Measurements from ENCODE around the gene PTPRM.

Gene PTPRM

GRCh38 chr18:8049147-8049546 lies 482.0 kb downstream of the PTPRM start (continued):
- TF ChIP-seq, protein P1, sequence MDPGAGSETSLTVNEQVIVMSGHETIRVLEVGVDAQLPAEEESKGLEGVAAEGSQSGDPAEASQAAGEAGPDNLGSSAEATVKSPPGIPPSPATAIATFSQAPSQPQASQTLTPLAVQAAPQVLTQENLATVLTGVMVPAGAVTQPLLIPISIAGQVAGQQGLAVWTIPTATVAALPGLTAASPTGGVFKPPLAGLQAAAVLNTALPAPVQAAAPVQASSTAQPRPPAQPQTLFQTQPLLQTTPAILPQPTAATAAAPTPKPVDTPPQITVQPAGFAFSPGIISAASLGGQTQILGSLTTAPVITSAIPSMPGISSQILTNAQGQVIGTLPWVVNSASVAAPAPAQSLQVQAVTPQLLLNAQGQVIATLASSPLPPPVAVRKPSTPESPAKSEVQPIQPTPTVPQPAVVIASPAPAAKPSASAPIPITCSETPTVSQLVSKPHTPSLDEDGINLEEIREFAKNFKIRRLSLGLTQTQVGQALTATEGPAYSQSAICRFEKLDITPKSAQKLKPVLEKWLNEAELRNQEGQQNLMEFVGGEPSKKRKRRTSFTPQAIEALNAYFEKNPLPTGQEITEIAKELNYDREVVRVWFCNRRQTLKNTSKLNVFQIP (CRISPR knock-in tag; IDR thresholded peaks at IDR 0.05; ENCODE audit: borderline replicate concordance, low read depth): no peak
- TF ChIP-seq ZFP30 (CRISPR knock-in tag; IDR thresholded peaks at IDR 0.05) (no peak), ZNF565 (CRISPR knock-in tag; conservative IDR thresholded peaks at IDR 0.05; ENCODE audit: low read depth) (no peak), ARNTL (CRISPR knock-in tag; IDR thresholded peaks at IDR 0.05; ENCODE audit: borderline replicate concordance, low read depth) (no peak), ISL1 (CRISPR knock-in tag; IDR thresholded peaks at IDR 0.05) (no peak), OSR1 (CRISPR knock-in tag; IDR thresholded peaks at IDR 0.05) (no peak), RARB (CRISPR knock-in tag; IDR thresholded peaks at IDR 0.05) (no peak), GLIS3 (CRISPR knock-in tag; IDR thresholded peaks at IDR 0.05) (no peak)
- TF ChIP-seq, protein P2, sequence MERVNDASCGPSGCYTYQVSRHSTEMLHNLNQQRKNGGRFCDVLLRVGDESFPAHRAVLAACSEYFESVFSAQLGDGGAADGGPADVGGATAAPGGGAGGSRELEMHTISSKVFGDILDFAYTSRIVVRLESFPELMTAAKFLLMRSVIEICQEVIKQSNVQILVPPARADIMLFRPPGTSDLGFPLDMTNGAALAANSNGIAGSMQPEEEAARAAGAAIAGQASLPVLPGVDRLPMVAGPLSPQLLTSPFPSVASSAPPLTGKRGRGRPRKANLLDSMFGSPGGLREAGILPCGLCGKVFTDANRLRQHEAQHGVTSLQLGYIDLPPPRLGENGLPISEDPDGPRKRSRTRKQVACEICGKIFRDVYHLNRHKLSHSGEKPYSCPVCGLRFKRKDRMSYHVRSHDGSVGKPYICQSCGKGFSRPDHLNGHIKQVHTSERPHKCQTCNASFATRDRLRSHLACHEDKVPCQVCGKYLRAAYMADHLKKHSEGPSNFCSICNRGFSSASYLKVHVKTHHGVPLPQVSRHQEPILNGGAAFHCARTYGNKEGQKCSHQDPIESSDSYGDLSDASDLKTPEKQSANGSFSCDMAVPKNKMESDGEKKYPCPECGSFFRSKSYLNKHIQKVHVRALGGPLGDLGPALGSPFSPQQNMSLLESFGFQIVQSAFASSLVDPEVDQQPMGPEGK (CRISPR knock-in tag; IDR thresholded peaks at IDR 0.05; ENCODE audit: borderline replicate concordance): no peak

GRCh38 chr18:8050616-8051329 lies 483.7 kb downstream of the PTPRM start:
- ATAC-seq: no peak
- TF ChIP-seq RARB (CRISPR knock-in tag; IDR thresholded peaks at IDR 0.05) (no peak), ESRRG (CRISPR knock-in tag; IDR thresholded peaks at IDR 0.05) (no peak), CSDC2 (CRISPR knock-in tag; IDR thresholded peaks at IDR 0.05) (no peak), TOX (CRISPR knock-in tag; IDR thresholded peaks at IDR 0.05; ENCODE audit: borderline replicate concordance) (no peak), ZFP3 (CRISPR knock-in tag; IDR thresholded peaks at IDR 0.05) (no peak), ZC3H10 (CRISPR knock-in tag; IDR thresholded peaks at IDR 0.05) (no peak), ZNF8 (CRISPR knock-in tag; IDR thresholded peaks at IDR 0.05) (no peak), ISL1 (CRISPR knock-in tag; IDR thresholded peaks at IDR 0.05) (no peak), CSRNP3 (CRISPR knock-in tag; IDR thresholded peaks at IDR 0.05) (no peak), BACH2 (CRISPR knock-in tag; IDR thresholded peaks at IDR 0.05; ENCODE audit: borderline replicate concordance) (no peak), SNAI2 (CRISPR knock-in tag; IDR thresholded peaks at IDR 0.05) (no peak), ZNF70 (CRISPR knock-in tag; IDR thresholded peaks at IDR 0.05) (no peak), ZFP30 (CRISPR knock-in tag; IDR thresholded peaks at IDR 0.05) (no peak), ZNF565 (CRISPR knock-in tag; conservative IDR thresholded peaks at IDR 0.05; ENCODE audit: low read depth) (no peak), TSHZ2 (CRISPR knock-in tag; IDR thresholded peaks at IDR 0.05) (no peak), OSR1 (CRISPR knock-in tag; IDR thresholded peaks at IDR 0.05) (no peak), GLIS3 (CRISPR knock-in tag; IDR thresholded peaks at IDR 0.05) (no peak)
- TF ChIP-seq, protein P2 (CRISPR knock-in tag; IDR thresholded peaks at IDR 0.05; ENCODE audit: borderline replicate concordance): no peak

- ATAC-seq: no peak
- TF ChIP-seq GLIS3 (CRISPR knock-in tag; IDR thresholded peaks at IDR 0.05): no peak
- TF ChIP-seq CSDC2 (CRISPR knock-in tag; IDR thresholded peaks at IDR 0.05): no peak
- no peak for TF ChIP-seq ISL1 (CRISPR knock-in tag; IDR thresholded peaks at IDR 0.05)
- TF ChIP-seq, protein P1 (CRISPR knock-in tag; IDR thresholded peaks at IDR 0.05; ENCODE audit: borderline replicate concordance, low read depth): no peak
- TF ChIP-seq ZNF70 (CRISPR knock-in tag; IDR thresholded peaks at IDR 0.05): no peak
- TF ChIP-seq ESRRG (CRISPR knock-in tag; IDR thresholded peaks at IDR 0.05): no peak
- TF ChIP-seq ARNTL (CRISPR knock-in tag; IDR thresholded peaks at IDR 0.05; ENCODE audit: borderline replicate concordance, low read depth): no peak
- no peak for TF ChIP-seq OSR1 (CRISPR knock-in tag; IDR thresholded peaks at IDR 0.05)
- TF ChIP-seq BACH2 (CRISPR knock-in tag; IDR thresholded peaks at IDR 0.05; ENCODE audit: borderline replicate concordance): no peak
- TF ChIP-seq ZFP3 (CRISPR knock-in tag; IDR thresholded peaks at IDR 0.05): no peak
- no peak for TF ChIP-seq TCF4 (CRISPR knock-in tag; IDR thresholded peaks at IDR 0.05; ENCODE audit: borderline replicate concordance)
- TF ChIP-seq, protein P2 (CRISPR knock-in tag; IDR thresholded peaks at IDR 0.05; ENCODE audit: borderline replicate concordance): no peak
Observed at GRCh38 chr18:8051453-8051852, 484.3 kb downstream of the PTPRM start.

All from SK-N-SH treated with all-trans-retinoic acid at 6 μM for 48 hours (cell line).